Measurements from ENCODE around the gene TGM5. TPM values are rescaled to one million over a fixed set of nuclear protein-coding genes. Genes with fewer than 3 reads are reported as not detected.

The TGM5 gene
- total RNA-seq, 1 experiment from 2014 or later, result not detected

GRCh38 chr15:43193710-43194109 lies 73.0 kb downstream of the TGM5 start:
- Mint-ChIP-seq H3K27me3 (ENCODE audit: low read depth) (peaks cover 7% of the 10 kb centered on the region), H3K36me3 (peaks cover 31% of the 10 kb centered on the region), H3K27ac (no peak overlapping the region), H3K9me3 (peaks cover 13% of the 10 kb centered on the region), H3K4me3 (no peak overlapping the region), H3K4me1 (no peaks in the 10 kb centered on the region)
- ATAC-seq (no peak), DNase-seq (ENCODE audit: low spot score) (no peak)
- TF ChIP-seq OVOL2 (CRISPR knock-in tag; IDR thresholded peaks at IDR 0.05; ENCODE audit: borderline replicate concordance) (no peak), ZNF121 (CRISPR knock-in tag; IDR thresholded peaks at IDR 0.05) (no peak), SMAD4 (CRISPR knock-in tag; IDR thresholded peaks at IDR 0.05) (no peak), FOXJ3 (CRISPR knock-in tag; IDR thresholded peaks at IDR 0.05; ENCODE audit: borderline replicate concordance) (no peak), ATF2 (CRISPR knock-in tag; IDR thresholded peaks at IDR 0.05; ENCODE audit: borderline replicate concordance, low read depth) (no peak), RELA (CRISPR knock-in tag; IDR thresholded peaks at IDR 0.05; ENCODE audit: borderline replicate concordance) (no peak)
- ChIA-PET CTCF (interaction anchor here (1.2 to 4.1 kb wide), 2 partner anchors 8 to 10 kb away, joined by 4 to 26 read pairs; partner anchors contain the start of gene CCNDBP1), POLR2A (no interaction called here)

GRCh38 chr15:43190178-43190577 lies 76.5 kb downstream of the TGM5 start:
- Mint-ChIP-seq H3K4me3 (no peak overlapping the region), H3K27ac (no peak overlapping the region), H3K27me3 (ENCODE audit: low read depth) (no peaks in the 10 kb centered on the region), H3K36me3 (peaks cover 15% of the 10 kb centered on the region; the same call in 1 of the 2 replicates), H3K4me1 (peaks cover 7% of the 10 kb centered on the region), H3K9me3 (no peaks in the 10 kb centered on the region)
- DNase-seq (ENCODE audit: low spot score) (no peak), ATAC-seq (no peak)
- no peak for TF ChIP-seq RORB (CRISPR knock-in tag; IDR thresholded peaks at IDR 0.05)
- POLR2A ChIA-PET, result no interaction called here
- CTCF ChIA-PET, result interaction anchor here (2.4 kb wide), 1 partner anchor 14 kb away, joined by 11 read pairs; no protein-coding TSS in a partner anchor

GRCh38 chr15:43189296-43189695 lies 77.4 kb downstream of the TGM5 start:
- ATAC-seq, result no peak
- ChIA-PET POLR2A (no interaction called here), CTCF (interaction anchor here (2.4 kb wide), 1 partner anchor 15 kb away, joined by 11 read pairs; no protein-coding TSS in a partner anchor)
- DNase-seq (ENCODE audit: low spot score), result no peak
- H3K36me3 Mint-ChIP-seq, result peaks cover 15% of the 10 kb centered on the region; the same call in 1 of the 2 replicates
- no peaks in the 10 kb centered on the region for H3K9me3 Mint-ChIP-seq
- no peak overlapping the region for H3K4me3 Mint-ChIP-seq
- no peaks in the 10 kb centered on the region for H3K27me3 Mint-ChIP-seq (ENCODE audit: low read depth)
- H3K4me1 Mint-ChIP-seq, result peaks cover 12% of the 10 kb centered on the region
- H3K27ac Mint-ChIP-seq, result no peak overlapping the region
- TF ChIP-seq ZNF532 (CRISPR knock-in tag; IDR thresholded peaks at IDR 0.05; ENCODE audit: borderline replicate concordance) (no peak), HMGA2 (CRISPR knock-in tag; IDR thresholded peaks at IDR 0.05) (no peak), E2F5 (CRISPR knock-in tag; IDR thresholded peaks at IDR 0.05) (no peak), PRRX2 (CRISPR knock-in tag; IDR thresholded peaks at IDR 0.05) (no peak), JAZF1 (CRISPR knock-in tag; IDR thresholded peaks at IDR 0.05) (no peak), ETV6 (CRISPR knock-in tag; IDR thresholded peaks at IDR 0.05) (no peak), MXD4 (CRISPR knock-in tag; IDR thresholded peaks at IDR 0.05; ENCODE audit: borderline replicate concordance) (no peak), ZNF121 (CRISPR knock-in tag; IDR thresholded peaks at IDR 0.05) (no peak), ZMAT4 (CRISPR knock-in tag; IDR thresholded peaks at IDR 0.05) (no peak), NR3C1 (CRISPR knock-in tag; conservative IDR thresholded peaks at IDR 0.05; ENCODE audit: low read depth) (no peak), ATF2 (CRISPR knock-in tag; IDR thresholded peaks at IDR 0.05; ENCODE audit: borderline replicate concordance, low read depth) (no peak), ERG (CRISPR knock-in tag; IDR thresholded peaks at IDR 0.05) (no peak), USF2 (CRISPR knock-in tag; IDR thresholded peaks at IDR 0.05) (no peak)

Measured in WTC11 (cell line).